HCT116 (cell line): Measurements from ENCODE around the gene SPRED1. TPM values are rescaled to one million over a fixed set of nuclear protein-coding genes. Genes with fewer than 3 reads are reported as not detected.

Experiments used
- ATAC-seq: fragments of 200-7000 bp; cut with Tn5 transposase; 2 replicates; pipeline ENCODE4 v1.9.1; 2020; ENCODE audit warnings: mild to moderate bottlenecking, moderate library complexity
- BruUV-seq: library from RNA; stranded (reverse); fragments of 400-500 nt; replicated peaks from 2 replicates; lab custom pipeline; 2021; lab: Mats Ljungman, UMichigan
- CTCF ChIA-PET: fragments of 300-600 bp; sonication (Branson Sonifier 250); formaldehyde crosslinking; loops from one replicate; lab custom pipeline; 2021; ENCODE audit warnings: antibody characterized with exemption; lab: Charles Lee
- POLR2A ChIA-PET: fragments of 300-600, 350-600 bp; sonication (Branson Sonifier 250); formaldehyde crosslinking; loops from one replicate; lab custom pipeline; 2021; ENCODE audit warnings: antibody characterized with exemption; lab: Charles Lee
- RAD21 ChIA-PET, 2 experiments: fragments of 300-600 bp; sonication (Branson Sonifier 250); formaldehyde crosslinking; loops; one replicate each; lab custom pipeline; 2023; ENCODE audit warnings: low total read pairs in 2 of 2; ENCODE audit not compliant: uncharacterized antibody in 2 of 2, unreplicated experiment in 2 of 2, low non-redundant PET in 1 of 2; lab: Charles Lee
- DNase-seq: peaks from one replicate; pipeline ENCODE4 v3.0.0-alpha.2; 2010; ENCODE audit warnings: low read depth, low spot score
- H2AFZ ChIP-seq: fragments of 200-600 bp; shearing (Covaris generic), sonication (generic); 2 replicates; pipeline ENCODE4 v1.6.1; 2017; ENCODE audit warnings: low read depth, mixed run types, mixed read lengths, antibody characterized with exemption, low read length; ENCODE audit not compliant: poor library complexity, severe bottlenecking
- H3K27ac ChIP-seq: 2 replicates; pipeline ENCODE4 v1.5.1; 2012; ENCODE audit warnings: low read depth, low read length
- H3K27me3 ChIP-seq: fragments of 200-600 bp; sonication (generic); 2 replicates; pipeline ENCODE4 v1.6.1; 2016; ENCODE audit warnings: mixed run types, low read length, mixed read lengths; ENCODE audit not compliant: insufficient read depth
- H3K36me3 ChIP-seq, 2 experiments: fragments of 200-500 bp in 1 of 2; fragments of 200-600 bp in 1 of 2; sonication (Bioruptor generic) in 1 of 2; sonication (generic) in 1 of 2; 2 replicates each; pipeline versions ENCODE4 v1.5.1 to v1.6.1; 2014 to 2016; ENCODE audit warnings: low read length in 2 of 2, inconsistent platforms in 1 of 2, mixed read lengths in 1 of 2, mixed run types in 1 of 2; ENCODE audit not compliant: insufficient read depth in 2 of 2, control insufficient read depth in 1 of 2
- H3K4me1 ChIP-seq, 2 experiments: fragments of 200-600 bp in 1 of 2; sonication (generic) in 1 of 2; 2 replicates each; pipeline versions ENCODE4 v1.5.1 to v1.6.1; 2012 to 2017; ENCODE audit warnings: low read length in 2 of 2, inconsistent platforms in 1 of 2, mild to moderate bottlenecking in 1 of 2, mixed read lengths in 1 of 2, mixed run types in 1 of 2, moderate library complexity in 1 of 2; ENCODE audit not compliant: insufficient read depth in 2 of 2, control insufficient read depth in 1 of 2
- H3K4me2 ChIP-seq: fragments of 200-600 bp; sonication (generic); 2 replicates; pipeline ENCODE4 v1.6.1; 2017; ENCODE audit warnings: mixed run types, low read length, mixed read lengths
- H3K4me3 ChIP-seq, 2 experiments: fragments of 200-600 bp in 1 of 2; sonication (generic) in 1 of 2; replicated peaks in 1 of 2; 2 replicates each; pipeline ENCODE4 v1.5.1; 2011 to 2016; ENCODE audit warnings: low read length in 2 of 2, control low read depth in 1 of 2, low read depth in 1 of 2, mild to moderate bottlenecking in 1 of 2, mixed read lengths in 1 of 2, mixed run types in 1 of 2
- H3K79me2 ChIP-seq: fragments of 200-600 bp; sonication (generic); 2 replicates; pipeline ENCODE4 v1.6.1; 2017; ENCODE audit warnings: mild to moderate bottlenecking, mixed run types, low read length, moderate library complexity, mixed read lengths; ENCODE audit not compliant: insufficient read depth
- H3K9ac ChIP-seq: fragments of 200-600 bp; sonication (generic); 2 replicates; pipeline ENCODE4 v1.6.1; 2016; ENCODE audit warnings: low read length, mixed read lengths
- H3K9me2 ChIP-seq: fragments of 200-600 bp; sonication (generic), shearing (Covaris generic); 2 replicates; pipeline ENCODE4 v1.6.1; 2017; ENCODE audit warnings: mixed run types, mild to moderate bottlenecking, moderate library complexity; ENCODE audit not compliant: insufficient read depth
- H3K9me3 ChIP-seq, 2 experiments: fragments of 200-500 bp in 1 of 2; fragments of 200-600 bp in 1 of 2; sonication (Bioruptor generic) in 1 of 2; sonication (generic) in 1 of 2; 2 replicates each; pipeline ENCODE4 v1.6.1; 2014 to 2017; ENCODE audit warnings: low read length in 2 of 2, mixed read lengths in 2 of 2, inconsistent platforms in 1 of 2, low read depth in 1 of 2, mild to moderate bottlenecking in 1 of 2, mixed run types in 1 of 2, moderate library complexity in 1 of 2; ENCODE audit not compliant: control insufficient read depth in 1 of 2, insufficient read depth in 1 of 2
- H4K20me1 ChIP-seq: fragments of 200-600 bp; sonication (generic), shearing (Covaris generic); 2 replicates; pipeline ENCODE4 v1.6.1; 2017; ENCODE audit warnings: mixed run types, mild to moderate bottlenecking, moderate library complexity; ENCODE audit not compliant: insufficient read depth
- ATF3 ChIP-seq: IDR thresholded peaks from 2 replicates; pipeline ENCODE4 v1.6.1; 2012
- CBX3 ChIP-seq: IDR thresholded peaks from 2 replicates; pipeline ENCODE4 v1.6.1; 2012; ENCODE audit warnings: low read depth
- CEBPB ChIP-seq: IDR thresholded peaks from 2 replicates; pipeline ENCODE4 v1.6.1; 2012; ENCODE audit warnings: low read depth
- CTCF ChIP-seq, 3 experiments: fragments of 200-600 bp in 1 of 3; sonication (generic) in 1 of 3; IDR thresholded peaks in 2 of 3; conservative IDR thresholded peaks in 1 of 3; 2 replicates each; pipeline ENCODE4 v1.5.1; 2012 to 2017; ENCODE audit warnings: low read depth in 2 of 3, low read length in 2 of 3, antibody characterized with exemption in 1 of 3, borderline replicate concordance in 1 of 3, control low read depth in 1 of 3, mild to moderate bottlenecking in 1 of 3, mixed read lengths in 1 of 3, mixed run types in 1 of 3, moderate library complexity in 1 of 3; ENCODE audit not compliant: insufficient read depth in 1 of 3
- EGR1 ChIP-seq: IDR thresholded peaks from 2 replicates; pipeline ENCODE4 v1.6.1; 2012; ENCODE audit warnings: low read depth
- ELF1 ChIP-seq: IDR thresholded peaks from 2 replicates; pipeline ENCODE4 v1.6.1; 2012; ENCODE audit warnings: low read depth, borderline replicate concordance
- EZH2 ChIP-seq: fragments of 200-600 bp; sonication (generic); IDR thresholded peaks from 2 replicates; pipeline ENCODE4 v1.6.1; 2017; ENCODE audit warnings: antibody characterized with exemption, mixed run types
- JUND ChIP-seq: IDR thresholded peaks from 2 replicates; pipeline ENCODE4 v1.6.1; 2012
- POLR2A ChIP-seq: IDR thresholded peaks from 2 replicates; pipeline ENCODE4 v1.7.0; 2011; ENCODE audit warnings: borderline replicate concordance; ENCODE audit not compliant: insufficient read depth, insufficient read length; ENCODE audit errors: extremely low read depth
- POLR2AphosphoS5 ChIP-seq: IDR thresholded peaks from 2 replicates; pipeline ENCODE4 v1.6.1; 2011; ENCODE audit warnings: mild to moderate bottlenecking, low read depth, low read length, moderate library complexity
- RAD21 ChIP-seq: IDR thresholded peaks from 2 replicates; pipeline ENCODE4 v1.6.1; 2012; ENCODE audit warnings: low read depth, mild to moderate bottlenecking
- REST ChIP-seq: IDR thresholded peaks from 2 replicates; pipeline ENCODE4 v1.6.1; 2012; ENCODE audit warnings: low read depth
- SIN3A ChIP-seq: IDR thresholded peaks from 2 replicates; pipeline ENCODE4 v1.6.1; 2012; ENCODE audit warnings: low read depth
- SP1 ChIP-seq: IDR thresholded peaks from 2 replicates; pipeline ENCODE4 v1.6.1; 2012; ENCODE audit warnings: low read depth
- SRF ChIP-seq: IDR thresholded peaks from 2 replicates; pipeline ENCODE4 v1.6.1; 2012; ENCODE audit warnings: low read depth
- ZBTB33 ChIP-seq: IDR thresholded peaks from 2 replicates; pipeline ENCODE4 v1.6.1; 2011; ENCODE audit warnings: mild to moderate bottlenecking, low read length, moderate library complexity; ENCODE audit not compliant: insufficient replicate concordance; ENCODE audit errors: extremely low read depth
- ZFX ChIP-seq: fragments of 450-650 bp; IDR thresholded peaks from 2 replicates; pipeline ENCODE4 v1.6.1; 2017
- ZNF274 ChIP-seq: fragments of 200-500 bp; sonication (Bioruptor generic); IDR thresholded peaks from 2 replicates; pipeline ENCODE4 v1.6.1; 2014; ENCODE audit warnings: mild to moderate bottlenecking, low read depth, low read length, inconsistent platforms
- intact Hi-C: fragments of 100-400 bp; cut with micrococcal nuclease; formaldehyde crosslinking; loops from 2 replicates; pipeline ENCODE4 v1.10.0; 2022
- total RNA-seq: library from RNA; stranded (reverse); gene quantifications from one replicate; pipeline ENCODE4 v1.2.1, GENCODE V29; 2021; ENCODE audit not compliant: unreplicated experiment

Gene SPRED1
- total RNA-seq, 1 experiment from 2014 or later = 24.7 TPM

- intact Hi-C loops = no loop called here
- TF ChIP-seq EGR1 = no peak
- no peak for TF ChIP-seq POLR2AphosphoS5
- TF ChIP-seq CBX3 = no peak
- TF ChIP-seq SRF = no peak
- TF ChIP-seq ZBTB33 = no peak
- TF ChIP-seq REST = no peak
- TF ChIP-seq SIN3A = no peak
- TF ChIP-seq SP1 = no peak
- no peak for TF ChIP-seq ELF1
- no peak for TF ChIP-seq ZFX
- TF ChIP-seq ATF3 = no peak
- TF ChIP-seq CTCF (IDR thresholded peaks at IDR 0.05 in 2 of 3, conservative IDR thresholded peaks at IDR 0.05 in 1 of 3; ENCODE audit: borderline replicate concordance in 1 of 3, insufficient read depth in 1 of 3, low read depth in 2 of 3, low read length in 2 of 3) = no peak
- no peak for TF ChIP-seq JUND
- no peak for TF ChIP-seq CEBPB
- TF ChIP-seq EZH2 = no peak
- TF ChIP-seq POLR2A = no peak
- no peak for TF ChIP-seq RAD21
- TF ChIP-seq ZNF274 = no peak
- H3K4me1 ChIP-seq = no peaks in the 10 kb centered on the region
- ChIA-PET RAD21 (no interaction called here), CTCF (no interaction called here), POLR2A (no interaction called here)
- no peaks in the 10 kb centered on the region for H3K79me2 ChIP-seq
- BruUV-seq = no TSS peak
- H4K20me1 ChIP-seq = no peaks in the 10 kb centered on the region
- no peaks in the 10 kb centered on the region for H3K9me2 ChIP-seq
- no peaks in the 10 kb centered on the region for H3K36me3 ChIP-seq
- H3K27ac ChIP-seq = no peak overlapping the region
- no peak overlapping the region for H3K4me3 ChIP-seq
- H2AFZ ChIP-seq = no peak overlapping the region
- ATAC-seq (no peak), DNase-seq (no peak)
- H3K9ac ChIP-seq = no peak overlapping the region
- no peaks in the 10 kb centered on the region for H3K27me3 ChIP-seq
- H3K9me3 ChIP-seq = no peaks in the 10 kb centered on the region
- no peak overlapping the region for H3K4me2 ChIP-seq
These were observed 123.4 kb downstream of the SPRED1 start for GRCh38 chr15:38376081-38376480.
